Osteoblast (primary cell): ENCODE measurements around the gene CKM. TPM values are rescaled to one million over a fixed set of nuclear protein-coding genes. Genes with fewer than 3 reads are reported as not detected.
A peak's percentile ranks its signal among the peaks of the same experiment; 100 is the strongest.

Experiments used
- DNase-seq: peaks from one replicate; pipeline ENCODE4 v3.0.0; 2011; ENCODE audit warnings: low spot score, mixed read lengths; ENCODE audit not compliant: insufficient read length; ENCODE audit errors: missing footprints
- H2AFZ ChIP-seq: 2 replicates; pipeline ENCODE4 v1.6.0; 2011; ENCODE audit warnings: mild to moderate bottlenecking, low read length
- H3K27ac ChIP-seq: 2 replicates; pipeline ENCODE4 v1.5.1; 2011; ENCODE audit warnings: mild to moderate bottlenecking, low read depth, low read length, moderate library complexity
- H3K27me3 ChIP-seq: 2 replicates; pipeline ENCODE4 v1.6.0; 2012; ENCODE audit warnings: mild to moderate bottlenecking, control low read depth, inconsistent platforms, low read length, moderate library complexity; ENCODE audit not compliant: insufficient read depth
- H3K36me3 ChIP-seq: 2 replicates; pipeline ENCODE4 v1.5.1; 2011; ENCODE audit warnings: mild to moderate bottlenecking, low read length, control low read depth, moderate library complexity; ENCODE audit not compliant: insufficient read depth
- H3K4me1 ChIP-seq: 2 replicates; pipeline ENCODE4 v1.5.1; 2011; ENCODE audit warnings: mild to moderate bottlenecking, low read length, control low read depth, moderate library complexity; ENCODE audit not compliant: insufficient read depth
- H3K4me2 ChIP-seq: 2 replicates; pipeline ENCODE4 v1.6.0; 2011; ENCODE audit warnings: mild to moderate bottlenecking, low read length; ENCODE audit not compliant: insufficient read depth
- H3K4me3 ChIP-seq: fragments of 200-600 bp; sonication (generic); 3 replicates; pipeline ENCODE4 v1.5.1; 2012; ENCODE audit warnings: mild to moderate bottlenecking, low read length, inconsistent platforms; ENCODE audit not compliant: insufficient read depth
- H3K79me2 ChIP-seq: 2 replicates; pipeline ENCODE4 v1.6.0; 2012; ENCODE audit warnings: mild to moderate bottlenecking, low read length, control low read depth, inconsistent platforms; ENCODE audit not compliant: insufficient read depth
- H3K9me3 ChIP-seq: 2 replicates; pipeline ENCODE4 v1.5.1; 2011; ENCODE audit warnings: low read depth, low read length, control low read depth
- H4K20me1 ChIP-seq: 2 replicates; pipeline ENCODE4 v1.6.0; 2012; ENCODE audit warnings: mild to moderate bottlenecking, low read length, control low read depth; ENCODE audit not compliant: insufficient read depth
- total RNA-seq: library from RNA; depleted of rRNA; stranded (reverse); fragments of >200 nt; gene quantifications from 2 replicates; pipeline ENCODE4 v1.2.3, GENCODE V29; 2012
- TF ChIP-seq, protein P1 (sequence below): IDR thresholded peaks from 2 replicates; pipeline ENCODE4 v1.5.1; 2011; ENCODE audit warnings: mild to moderate bottlenecking, low read depth, low read length, moderate library complexity; ENCODE audit errors: extremely low read depth

CKM gene
- total RNA-seq, 1 donor = 0.36 TPM

DNA sequence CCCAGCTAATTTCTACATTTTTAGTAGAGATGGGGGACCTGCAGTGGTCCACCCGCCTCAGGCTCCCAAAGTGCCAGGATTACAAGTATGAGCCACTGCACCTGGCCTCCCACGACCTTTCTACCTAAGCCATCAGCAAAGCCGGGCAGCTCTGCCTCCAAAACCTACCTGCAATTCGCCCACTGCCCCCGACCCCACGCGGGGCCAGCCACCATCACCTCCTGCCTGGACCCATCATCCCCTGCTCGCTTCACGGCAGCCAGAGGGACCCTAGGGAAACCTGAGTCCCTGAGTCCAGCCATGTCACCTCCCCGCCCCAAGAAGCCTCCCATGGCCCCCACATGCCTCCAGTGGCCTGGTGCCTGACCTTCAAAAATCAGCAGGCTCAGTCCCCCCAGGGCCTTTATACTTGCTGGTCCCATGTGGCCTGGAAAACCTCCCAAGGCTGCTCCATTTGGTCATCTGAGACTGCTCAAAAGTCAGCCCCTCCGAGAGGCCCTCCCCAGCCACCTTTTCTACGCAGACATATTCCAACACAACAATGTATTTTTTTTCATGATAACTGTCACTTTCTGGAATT, 35.6 kb upstream of the CKM start:
- no peak overlapping the region for H3K27ac ChIP-seq
- H3K4me3 ChIP-seq = no peak overlapping the region
- TF ChIP-seq, protein P1, sequence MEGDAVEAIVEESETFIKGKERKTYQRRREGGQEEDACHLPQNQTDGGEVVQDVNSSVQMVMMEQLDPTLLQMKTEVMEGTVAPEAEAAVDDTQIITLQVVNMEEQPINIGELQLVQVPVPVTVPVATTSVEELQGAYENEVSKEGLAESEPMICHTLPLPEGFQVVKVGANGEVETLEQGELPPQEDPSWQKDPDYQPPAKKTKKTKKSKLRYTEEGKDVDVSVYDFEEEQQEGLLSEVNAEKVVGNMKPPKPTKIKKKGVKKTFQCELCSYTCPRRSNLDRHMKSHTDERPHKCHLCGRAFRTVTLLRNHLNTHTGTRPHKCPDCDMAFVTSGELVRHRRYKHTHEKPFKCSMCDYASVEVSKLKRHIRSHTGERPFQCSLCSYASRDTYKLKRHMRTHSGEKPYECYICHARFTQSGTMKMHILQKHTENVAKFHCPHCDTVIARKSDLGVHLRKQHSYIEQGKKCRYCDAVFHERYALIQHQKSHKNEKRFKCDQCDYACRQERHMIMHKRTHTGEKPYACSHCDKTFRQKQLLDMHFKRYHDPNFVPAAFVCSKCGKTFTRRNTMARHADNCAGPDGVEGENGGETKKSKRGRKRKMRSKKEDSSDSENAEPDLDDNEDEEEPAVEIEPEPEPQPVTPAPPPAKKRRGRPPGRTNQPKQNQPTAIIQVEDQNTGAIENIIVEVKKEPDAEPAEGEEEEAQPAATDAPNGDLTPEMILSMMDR = no peak
- H3K9me3 ChIP-seq = no peaks in the 10 kb centered on the region
- H3K36me3 ChIP-seq = peaks cover 81% of the 10 kb centered on the region
- no peaks in the 10 kb centered on the region for H3K4me1 ChIP-seq
- H3K4me2 ChIP-seq = no peak overlapping the region
- H4K20me1 ChIP-seq = peaks cover 33% of the 10 kb centered on the region
- no peaks in the 10 kb centered on the region for H3K27me3 ChIP-seq
- peaks cover 3% of the 10 kb centered on the region for H3K79me2 ChIP-seq
- no peak overlapping the region for H2AFZ ChIP-seq
- DNase-seq = peak; percentile 83

DNA sequence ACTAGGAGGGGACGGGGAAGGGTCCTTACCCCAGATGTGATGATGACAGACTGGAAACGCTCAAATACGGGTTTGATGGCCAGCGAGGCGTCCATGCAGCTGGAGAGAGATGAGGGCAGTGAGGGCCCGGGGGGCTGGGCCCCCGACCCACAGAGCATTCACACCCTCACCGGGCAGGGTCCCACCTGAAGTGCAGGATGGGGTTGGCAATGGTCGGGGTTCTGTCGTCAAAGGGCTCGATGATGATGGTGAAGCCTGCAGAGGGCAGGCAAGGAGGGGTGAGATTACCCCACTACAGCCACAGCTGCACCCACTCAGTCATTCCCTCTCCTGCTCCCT, 34.7 kb upstream of the CKM start:
- H3K9me3 ChIP-seq = no peaks in the 10 kb centered on the region
- H2AFZ ChIP-seq = no peak overlapping the region
- no peak overlapping the region for H3K4me3 ChIP-seq
- H3K79me2 ChIP-seq = peaks cover 3% of the 10 kb centered on the region
- H4K20me1 ChIP-seq = peaks cover 28% of the 10 kb centered on the region
- no peaks in the 10 kb centered on the region for H3K27me3 ChIP-seq
- H3K27ac ChIP-seq = no peak overlapping the region
- H3K36me3 ChIP-seq = peaks cover 81% of the 10 kb centered on the region
- DNase-seq = peak; percentile 49
- no peaks in the 10 kb centered on the region for H3K4me1 ChIP-seq
- H3K4me2 ChIP-seq = no peak overlapping the region
- TF ChIP-seq, protein P1 = no peak

DNA sequence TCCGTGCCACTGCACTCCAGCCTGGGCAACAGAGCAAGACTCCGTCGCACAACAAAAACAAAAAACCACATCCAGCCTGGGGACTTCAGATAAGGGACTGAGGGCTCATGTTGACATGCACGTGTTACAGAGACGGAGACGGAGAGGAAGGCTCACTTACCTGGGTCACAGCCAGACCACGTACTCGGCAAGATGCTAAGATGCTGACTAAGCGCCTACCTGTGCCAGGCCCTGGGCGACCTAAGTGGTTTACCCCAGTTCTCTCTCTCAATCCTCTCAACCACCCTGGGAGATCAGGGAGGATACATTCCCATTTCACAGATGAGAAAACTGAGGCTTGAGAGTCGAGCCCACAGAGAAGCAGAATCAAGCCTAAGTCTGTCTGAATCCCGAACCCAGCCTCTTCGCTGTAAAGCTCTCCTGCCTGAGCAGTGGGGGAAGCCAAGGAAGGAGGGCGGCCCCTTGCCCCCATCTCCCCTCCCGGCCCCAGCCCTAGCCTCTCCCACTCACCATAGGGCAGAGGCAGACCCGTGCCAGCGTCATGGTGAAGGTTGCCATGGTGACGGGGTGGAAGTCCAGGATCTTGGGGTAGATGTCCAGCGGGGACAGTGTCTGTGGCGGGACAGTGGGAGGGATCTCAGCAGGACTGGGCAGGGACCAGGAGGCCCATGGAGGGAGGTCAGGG, 34.2 kb upstream of the CKM start:
- DNase-seq = peak; percentile 67

DNA sequence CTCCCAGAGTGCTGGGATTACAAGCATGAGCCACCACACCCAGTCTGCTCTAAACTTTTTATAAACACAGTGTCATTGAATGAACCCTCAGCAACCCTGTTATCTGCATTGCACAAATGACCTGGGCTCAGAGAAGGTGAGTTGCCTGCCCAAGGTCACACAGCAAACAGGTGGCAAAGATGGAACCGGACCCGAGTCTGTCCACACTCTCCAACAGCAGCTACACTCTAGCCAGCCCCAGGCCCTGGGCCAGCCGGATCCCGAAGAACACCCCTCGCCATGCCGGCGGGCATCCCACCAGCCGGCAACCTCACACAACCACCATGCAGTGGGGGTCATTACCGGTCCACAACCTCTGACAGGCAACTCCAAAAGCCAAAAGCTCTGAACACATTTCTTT, 33.2 kb upstream of the CKM start:
- no peak overlapping the region for H2AFZ ChIP-seq
- TF ChIP-seq, protein P1 = no peak
- DNase-seq = peak; percentile 79

More for the DNA sequence above, 34.2 kb upstream of the CKM start:
- Histone ChIP-seq H4K20me1 (peaks cover 23% of the 10 kb centered on the region), H3K4me3 (no peak overlapping the region), H2AFZ (no peak overlapping the region), H3K4me2 (no peak overlapping the region), H3K4me1 (no peaks in the 10 kb centered on the region), H3K9me3 (no peaks in the 10 kb centered on the region), H3K27me3 (no peaks in the 10 kb centered on the region), H3K36me3 (peaks cover 81% of the 10 kb centered on the region), H3K79me2 (no peaks in the 10 kb centered on the region), H3K27ac (no peak overlapping the region)
- TF ChIP-seq, protein P1 = no peak

More for the DNA sequence above, 33.2 kb upstream of the CKM start:
- no peak overlapping the region for H3K27ac ChIP-seq
- no peaks in the 10 kb centered on the region for H3K4me1 ChIP-seq
- no peaks in the 10 kb centered on the region for H3K9me3 ChIP-seq
- H3K36me3 ChIP-seq = peaks cover 81% of the 10 kb centered on the region
- H3K27me3 ChIP-seq = no peaks in the 10 kb centered on the region
- H4K20me1 ChIP-seq = peaks cover 20% of the 10 kb centered on the region
- H3K4me3 ChIP-seq = no peak overlapping the region
- no peaks in the 10 kb centered on the region for H3K79me2 ChIP-seq
- no peak overlapping the region for H3K4me2 ChIP-seq
